HL-60 (cell line): ENCODE measurements around the gene FAHD1.

Source experiments
- GABPA ChIP-seq: IDR thresholded peaks from 2 replicates; pipeline ENCODE4 v1.6.1; 2012; ENCODE audit warnings: low read depth
- POLR2AphosphoS5 ChIP-seq: IDR thresholded peaks from 2 replicates; pipeline ENCODE4 v1.6.1; 2012; ENCODE audit warnings: low read depth
- TF ChIP-seq, protein P1 (sequence below): IDR thresholded peaks from one replicate; pipeline ENCODE4 v1.5.1; 2011; ENCODE audit warnings: low read length, control low read depth, inconsistent platforms; ENCODE audit not compliant: insufficient read depth
- TF ChIP-seq, protein P2 (sequence below): IDR thresholded peaks from 2 replicates; pipeline ENCODE4 v1.6.1; 2012; ENCODE audit warnings: low read depth; ENCODE audit not compliant: insufficient replicate concordance

DNA sequence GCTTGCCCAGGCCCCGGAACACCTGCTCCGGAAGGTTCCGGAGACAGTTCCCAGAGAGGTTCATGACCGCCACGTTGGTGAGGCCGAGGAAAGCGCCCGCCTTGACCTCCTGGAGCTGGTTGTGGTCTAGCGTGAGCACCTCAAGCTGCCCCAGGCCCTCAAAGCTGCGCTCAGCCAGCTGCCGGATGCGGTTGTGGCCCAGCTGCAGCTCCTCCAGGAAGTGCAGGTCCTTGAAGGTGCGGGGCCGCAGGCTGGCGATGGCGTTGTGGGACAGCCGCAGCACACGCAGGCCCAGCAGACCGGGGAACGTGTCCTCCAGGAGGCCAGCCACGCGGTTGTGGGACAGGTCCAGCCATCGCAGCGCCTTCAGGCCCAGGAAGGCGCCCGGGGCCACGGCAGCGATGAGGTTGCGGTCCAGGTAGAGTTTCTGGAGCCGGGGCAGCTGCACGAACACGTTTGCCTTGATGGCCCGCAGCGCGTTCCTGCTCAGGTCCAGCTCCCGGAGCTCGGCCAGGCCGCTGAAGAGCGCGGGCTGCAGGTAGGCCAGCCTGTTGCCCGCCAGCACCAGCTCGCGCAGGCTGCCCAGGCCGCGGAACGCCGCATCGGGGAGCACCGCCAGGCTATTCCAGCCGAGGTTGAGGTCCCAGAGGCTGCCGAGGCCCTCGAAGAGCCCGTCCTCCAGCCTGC, 35.6 kb upstream of the FAHD1 start:
- TF ChIP-seq, protein P1, sequence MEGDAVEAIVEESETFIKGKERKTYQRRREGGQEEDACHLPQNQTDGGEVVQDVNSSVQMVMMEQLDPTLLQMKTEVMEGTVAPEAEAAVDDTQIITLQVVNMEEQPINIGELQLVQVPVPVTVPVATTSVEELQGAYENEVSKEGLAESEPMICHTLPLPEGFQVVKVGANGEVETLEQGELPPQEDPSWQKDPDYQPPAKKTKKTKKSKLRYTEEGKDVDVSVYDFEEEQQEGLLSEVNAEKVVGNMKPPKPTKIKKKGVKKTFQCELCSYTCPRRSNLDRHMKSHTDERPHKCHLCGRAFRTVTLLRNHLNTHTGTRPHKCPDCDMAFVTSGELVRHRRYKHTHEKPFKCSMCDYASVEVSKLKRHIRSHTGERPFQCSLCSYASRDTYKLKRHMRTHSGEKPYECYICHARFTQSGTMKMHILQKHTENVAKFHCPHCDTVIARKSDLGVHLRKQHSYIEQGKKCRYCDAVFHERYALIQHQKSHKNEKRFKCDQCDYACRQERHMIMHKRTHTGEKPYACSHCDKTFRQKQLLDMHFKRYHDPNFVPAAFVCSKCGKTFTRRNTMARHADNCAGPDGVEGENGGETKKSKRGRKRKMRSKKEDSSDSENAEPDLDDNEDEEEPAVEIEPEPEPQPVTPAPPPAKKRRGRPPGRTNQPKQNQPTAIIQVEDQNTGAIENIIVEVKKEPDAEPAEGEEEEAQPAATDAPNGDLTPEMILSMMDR: no peak
- TF ChIP-seq POLR2AphosphoS5: no peak
- no peak for TF ChIP-seq GABPA
- TF ChIP-seq, protein P2, sequence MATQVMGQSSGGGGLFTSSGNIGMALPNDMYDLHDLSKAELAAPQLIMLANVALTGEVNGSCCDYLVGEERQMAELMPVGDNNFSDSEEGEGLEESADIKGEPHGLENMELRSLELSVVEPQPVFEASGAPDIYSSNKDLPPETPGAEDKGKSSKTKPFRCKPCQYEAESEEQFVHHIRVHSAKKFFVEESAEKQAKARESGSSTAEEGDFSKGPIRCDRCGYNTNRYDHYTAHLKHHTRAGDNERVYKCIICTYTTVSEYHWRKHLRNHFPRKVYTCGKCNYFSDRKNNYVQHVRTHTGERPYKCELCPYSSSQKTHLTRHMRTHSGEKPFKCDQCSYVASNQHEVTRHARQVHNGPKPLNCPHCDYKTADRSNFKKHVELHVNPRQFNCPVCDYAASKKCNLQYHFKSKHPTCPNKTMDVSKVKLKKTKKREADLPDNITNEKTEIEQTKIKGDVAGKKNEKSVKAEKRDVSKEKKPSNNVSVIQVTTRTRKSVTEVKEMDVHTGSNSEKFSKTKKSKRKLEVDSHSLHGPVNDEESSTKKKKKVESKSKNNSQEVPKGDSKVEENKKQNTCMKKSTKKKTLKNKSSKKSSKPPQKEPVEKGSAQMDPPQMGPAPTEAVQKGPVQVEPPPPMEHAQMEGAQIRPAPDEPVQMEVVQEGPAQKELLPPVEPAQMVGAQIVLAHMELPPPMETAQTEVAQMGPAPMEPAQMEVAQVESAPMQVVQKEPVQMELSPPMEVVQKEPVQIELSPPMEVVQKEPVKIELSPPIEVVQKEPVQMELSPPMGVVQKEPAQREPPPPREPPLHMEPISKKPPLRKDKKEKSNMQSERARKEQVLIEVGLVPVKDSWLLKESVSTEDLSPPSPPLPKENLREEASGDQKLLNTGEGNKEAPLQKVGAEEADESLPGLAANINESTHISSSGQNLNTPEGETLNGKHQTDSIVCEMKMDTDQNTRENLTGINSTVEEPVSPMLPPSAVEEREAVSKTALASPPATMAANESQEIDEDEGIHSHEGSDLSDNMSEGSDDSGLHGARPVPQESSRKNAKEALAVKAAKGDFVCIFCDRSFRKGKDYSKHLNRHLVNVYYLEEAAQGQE: no peak
